Vagina (tissue), 2 donors: ENCODE results near the gene PANK4.
A peak's percentile ranks its signal among the peaks of the same experiment; 100 is the strongest.

Experiments used
- POLR2A ChIP-seq, 2 donors: fragments of 450-650 bp; IDR thresholded peaks; one replicate each; pipeline ENCODE4 v1.6.1; 2017; ENCODE audit warnings: antibody characterized with exemption in 2 of 2, mild to moderate bottlenecking in 2 of 2, moderate library complexity in 2 of 2
- POLR2AphosphoS5 ChIP-seq, 2 donors: sonication (generic); formaldehyde crosslinking; IDR thresholded peaks; one replicate each; pipeline ENCODE4 v1.9.0; 2017; ENCODE audit warnings: antibody characterized with exemption in 2 of 2, mild to moderate bottlenecking in 2 of 2, low read depth in 1 of 2; ENCODE audit not compliant: insufficient read depth in 1 of 2
- TF ChIP-seq, protein P1 (sequence below), 3 experiments: fragments of 450-650 bp in 2 of 3; fragments of 200-600 bp in 1 of 3; sonication (generic) in 1 of 3; IDR thresholded peaks; one replicate each; pipeline ENCODE4 v1.5.1; 2017 to 2019; ENCODE audit warnings: antibody characterized with exemption in 3 of 3, mild to moderate bottlenecking in 2 of 3, moderate library complexity in 2 of 3

DNA sequence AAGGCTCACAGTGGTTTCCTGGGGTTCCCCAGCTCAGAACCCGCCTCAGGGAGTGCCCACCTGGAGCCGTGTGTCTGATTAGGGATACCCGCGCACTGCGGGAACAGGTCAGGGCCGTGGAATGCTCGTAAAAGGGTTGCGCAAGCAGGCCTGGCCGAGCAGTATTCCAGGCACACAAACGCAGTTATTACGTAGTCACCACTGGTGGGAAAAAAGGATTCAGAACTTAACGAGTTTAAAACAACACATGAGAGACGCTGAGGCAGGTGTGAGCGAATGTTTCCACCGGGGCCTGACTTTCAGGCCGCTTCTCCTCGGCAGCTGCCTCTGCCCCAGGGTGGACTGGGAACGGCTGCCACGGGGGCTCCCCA is 32.1 kb downstream of the PANK4 start:
- TF ChIP-seq POLR2AphosphoS5 (IDR thresholded peaks at IDR 0.05; ENCODE audit: insufficient read depth in 1 of 2, low read depth in 1 of 2) (peak; percentile 53 to 62), POLR2A (IDR thresholded peaks at IDR 0.05) (no peak)
- TF ChIP-seq, protein P1, sequence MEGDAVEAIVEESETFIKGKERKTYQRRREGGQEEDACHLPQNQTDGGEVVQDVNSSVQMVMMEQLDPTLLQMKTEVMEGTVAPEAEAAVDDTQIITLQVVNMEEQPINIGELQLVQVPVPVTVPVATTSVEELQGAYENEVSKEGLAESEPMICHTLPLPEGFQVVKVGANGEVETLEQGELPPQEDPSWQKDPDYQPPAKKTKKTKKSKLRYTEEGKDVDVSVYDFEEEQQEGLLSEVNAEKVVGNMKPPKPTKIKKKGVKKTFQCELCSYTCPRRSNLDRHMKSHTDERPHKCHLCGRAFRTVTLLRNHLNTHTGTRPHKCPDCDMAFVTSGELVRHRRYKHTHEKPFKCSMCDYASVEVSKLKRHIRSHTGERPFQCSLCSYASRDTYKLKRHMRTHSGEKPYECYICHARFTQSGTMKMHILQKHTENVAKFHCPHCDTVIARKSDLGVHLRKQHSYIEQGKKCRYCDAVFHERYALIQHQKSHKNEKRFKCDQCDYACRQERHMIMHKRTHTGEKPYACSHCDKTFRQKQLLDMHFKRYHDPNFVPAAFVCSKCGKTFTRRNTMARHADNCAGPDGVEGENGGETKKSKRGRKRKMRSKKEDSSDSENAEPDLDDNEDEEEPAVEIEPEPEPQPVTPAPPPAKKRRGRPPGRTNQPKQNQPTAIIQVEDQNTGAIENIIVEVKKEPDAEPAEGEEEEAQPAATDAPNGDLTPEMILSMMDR (IDR thresholded peaks at IDR 0.05), result no peak
